ENCODE data around the gene LRRC14B. TPM values are rescaled to one million over a fixed set of nuclear protein-coding genes. Genes with fewer than 3 reads are reported as not detected.
A peak's percentile ranks its signal among the peaks of the same experiment; 100 is the strongest.
"Not testable (repeated sequence)": the region's sequence is repeated elsewhere in the genome, so short reads cannot be mapped to it uniquely, and the experiment has no call there.

LRRC14B gene
- total RNA-seq, 2 donors from 2014 or later: not detected

- ATAC-seq: no peak
- no peak overlapping the region for H3K4me3 Mint-ChIP-seq
- peaks cover 11% of the 10 kb centered on the region for H3K36me3 Mint-ChIP-seq (ENCODE audit: low read depth)
- H3K4me1 Mint-ChIP-seq: peaks cover 7% of the 10 kb centered on the region
- DNase-seq: no peak
- no peaks in the 10 kb centered on the region for H3K27me3 Mint-ChIP-seq
- H3K9me3 ChIP-seq (ENCODE audit: control insufficient read depth, low read length, poor library complexity, severe bottlenecking): no peaks in the 10 kb centered on the region
- no peak overlapping the region for H3K27ac Mint-ChIP-seq
These were observed 12.1 kb downstream of the LRRC14B start for GRCh38 chr5:203246-203930.

- no peak overlapping the region for H3K27ac Mint-ChIP-seq
- H3K4me1 Mint-ChIP-seq: peaks cover 10% of the 10 kb centered on the region
- DNase-seq (no peak), ATAC-seq (no peak)
- H3K9me3 ChIP-seq (ENCODE audit: control insufficient read depth, low read length, poor library complexity, severe bottlenecking): no peaks in the 10 kb centered on the region
- no peaks in the 10 kb centered on the region for H3K27me3 Mint-ChIP-seq
- no peak overlapping the region for H3K4me3 Mint-ChIP-seq
- peaks cover 11% of the 10 kb centered on the region for H3K36me3 Mint-ChIP-seq (ENCODE audit: low read depth)
These were observed 12.7 kb downstream of the LRRC14B start for GRCh38 chr5:204001-204400.

- no peak for ATAC-seq
- Mint-ChIP-seq H3K27me3 (no peaks in the 10 kb centered on the region), H3K4me3 (no peak overlapping the region), H3K36me3 (ENCODE audit: low read depth) (peaks cover 11% of the 10 kb centered on the region), H3K4me1 (peaks cover 11% of the 10 kb centered on the region), H3K27ac (no peak overlapping the region)
- DNase-seq: no peak
- no peaks in the 10 kb centered on the region for H3K9me3 ChIP-seq (ENCODE audit: control insufficient read depth, low read length, poor library complexity, severe bottlenecking)
These were observed 13.2 kb downstream of the LRRC14B start for GRCh38 chr5:204462-204861.

- ATAC-seq (no peak), DNase-seq (no peak)
- Mint-ChIP-seq H3K27ac (no peak overlapping the region), H3K27me3 (no peaks in the 10 kb centered on the region), H3K4me3 (no peak overlapping the region), H3K4me1 (peaks cover 16% of the 10 kb centered on the region), H3K36me3 (ENCODE audit: low read depth) (peaks cover 11% of the 10 kb centered on the region)
- no peaks in the 10 kb centered on the region for H3K9me3 ChIP-seq (ENCODE audit: control insufficient read depth, low read length, poor library complexity, severe bottlenecking)
These were observed 13.8 kb downstream of the LRRC14B start for GRCh38 chr5:204966-205670.

GRCh38 chr5:206406-206805, 15.1 kb downstream of the LRRC14B start:
- Mint-ChIP-seq H3K4me3 (no peak overlapping the region), H3K4me1 (peaks cover 17% of the 10 kb centered on the region), H3K27me3 (no peaks in the 10 kb centered on the region), H3K36me3 (ENCODE audit: low read depth) (peaks cover 11% of the 10 kb centered on the region), H3K27ac (no peak overlapping the region)
- H3K9me3 ChIP-seq (ENCODE audit: control insufficient read depth, low read length, poor library complexity, severe bottlenecking): no peaks in the 10 kb centered on the region
- ATAC-seq (no peak), DNase-seq (no peak)

GRCh38 chr5:206927-207536, 15.7 kb downstream of the LRRC14B start:
- peaks cover 11% of the 10 kb centered on the region for H3K36me3 Mint-ChIP-seq (ENCODE audit: low read depth)
- H3K27ac Mint-ChIP-seq: no peak overlapping the region
- H3K4me1 Mint-ChIP-seq: peaks cover 17% of the 10 kb centered on the region
- ATAC-seq (no peak), DNase-seq (no peak)
- H3K4me3 Mint-ChIP-seq: no peak overlapping the region
- no peaks in the 10 kb centered on the region for H3K9me3 ChIP-seq (ENCODE audit: control insufficient read depth, low read length, poor library complexity, severe bottlenecking)
- no peaks in the 10 kb centered on the region for H3K27me3 Mint-ChIP-seq

GRCh38 chr5:207599-207998, 16.3 kb downstream of the LRRC14B start:
- Mint-ChIP-seq H3K4me1 (peaks cover 17% of the 10 kb centered on the region), H3K4me3 (no peak overlapping the region), H3K27me3 (no peaks in the 10 kb centered on the region), H3K36me3 (ENCODE audit: low read depth) (peaks cover 10% of the 10 kb centered on the region), H3K27ac (no peak overlapping the region)
- H3K9me3 ChIP-seq (ENCODE audit: control insufficient read depth, low read length, poor library complexity, severe bottlenecking): no peaks in the 10 kb centered on the region
- DNase-seq (no peak), ATAC-seq (no peak)

- Mint-ChIP-seq H3K4me3 (no peak overlapping the region), H3K36me3 (ENCODE audit: low read depth) (peaks cover 9% of the 10 kb centered on the region), H3K27ac (no peak overlapping the region), H3K27me3 (no peaks in the 10 kb centered on the region), H3K4me1 (peaks cover 17% of the 10 kb centered on the region)
- no peaks in the 10 kb centered on the region for H3K9me3 ChIP-seq (ENCODE audit: control insufficient read depth, low read length, poor library complexity, severe bottlenecking)
- DNase-seq (no peak), ATAC-seq (no peak)
These were observed 17.3 kb downstream of the LRRC14B start for GRCh38 chr5:208449-209114.

GRCh38 chr5:213803-214395, 22.6 kb downstream of the LRRC14B start:
- Mint-ChIP-seq H3K27ac (peak overlapping the region; percentile 21), H3K36me3 (ENCODE audit: low read depth) (no peaks in the 10 kb centered on the region), H3K27me3 (no peaks in the 10 kb centered on the region), H3K4me1 (peaks cover 28% of the 10 kb centered on the region), H3K4me3 (no peak overlapping the region)
- no peaks in the 10 kb centered on the region for H3K9me3 ChIP-seq (ENCODE audit: control insufficient read depth, low read length, poor library complexity, severe bottlenecking)
- ATAC-seq (no peak), DNase-seq (no peak)

- H3K27ac Mint-ChIP-seq; ATAC-seq; DNase-seq; H3K9me3 ChIP-seq (ENCODE audit: control insufficient read depth, low read length, poor library complexity, severe bottlenecking); H3K27me3 Mint-ChIP-seq; H3K36me3 Mint-ChIP-seq (ENCODE audit: low read depth): not testable (repeated sequence)
- H3K4me3 Mint-ChIP-seq: peak overlapping the region; percentile 21
- H3K4me1 Mint-ChIP-seq: peaks cover 25% of the 10 kb centered on the region
These were observed 24.0 kb downstream of the LRRC14B start for GRCh38 chr5:215256-215655.

GRCh38 chr5:216076-216475, 24.8 kb downstream of the LRRC14B start:
- not testable (repeated sequence) for H3K27ac Mint-ChIP-seq; ATAC-seq; H3K9me3 ChIP-seq (ENCODE audit: control insufficient read depth, low read length, poor library complexity, severe bottlenecking); H3K4me3 Mint-ChIP-seq; H3K27me3 Mint-ChIP-seq; DNase-seq; H3K36me3 Mint-ChIP-seq (ENCODE audit: low read depth)
- H3K4me1 Mint-ChIP-seq: peaks cover 23% of the 10 kb centered on the region

- DNase-seq: peak; percentile 98 to 100 (median 99)
- not testable (repeated sequence) for H3K27me3 Mint-ChIP-seq; H3K9me3 ChIP-seq (ENCODE audit: control insufficient read depth, low read length, poor library complexity, severe bottlenecking); H3K36me3 Mint-ChIP-seq (ENCODE audit: low read depth)
- H3K4me3 Mint-ChIP-seq: peak within 1 kb of the TSS; percentile 92
- peak; percentile 86 for ATAC-seq
- peak within 1 kb of the TSS; percentile 96 for H3K27ac Mint-ChIP-seq
- peaks cover 32% of the 10 kb centered on the region for H3K4me1 Mint-ChIP-seq
These were observed 26.5 kb downstream of the LRRC14B start, which contains the start of the genes CCDC127 and SDHA for GRCh38 chr5:217494-218456. Gene CCDC127 (minus strand): TSS chr5:218153. CDS start chr5:216849, 1,304 bp downstream. Gene SDHA (plus strand): TSS chr5:218320. CDS start chr5:218356, 36 bp downstream.
